Mesenteric fat pad (tissue), 1 donor: ENCODE data around the gene OLFM1. TPM values are rescaled to one million over a fixed set of nuclear protein-coding genes. Genes with fewer than 3 reads are reported as not detected.

Source experiments
- DNase-seq: peaks from one replicate; pipeline ENCODE4 v3.0.0-alpha.2; 2020; ENCODE audit warnings: low spot score
- long read RNA-seq: library from polyadenylated mRNA; unstranded; transcript quantifications from one replicate; pipeline ENCODE4 v2.0.0, GENCODE V29; 2020
- total RNA-seq: library from RNA; stranded (reverse); fragmentation: NEBNext Ultra II Directional; extraction: Animal tissue kit (Norgen Biotek cat#: 25700); gene quantifications from one replicate; pipeline ENCODE4 v1.2.1, GENCODE V29; 2021
- donor health status: DM: yes; HTN: yes; CAD: no.

The OLFM1 gene
- 22.6 TPM for total RNA-seq
- long read RNA-seq, transcript OLFM1-201 (6 exons, 2,591 nt): major isoform, 20 of 38 reads
- long read RNA-seq, transcript OLFM1-202 (4 exons, 1,014 nt): minor isoform, 10 of 38 reads
- long read RNA-seq, partial matches to known transcripts: 3 of 38 reads
- long read RNA-seq, other reads (novel, unspliced or antisense): 4 of 38 reads

DNA sequence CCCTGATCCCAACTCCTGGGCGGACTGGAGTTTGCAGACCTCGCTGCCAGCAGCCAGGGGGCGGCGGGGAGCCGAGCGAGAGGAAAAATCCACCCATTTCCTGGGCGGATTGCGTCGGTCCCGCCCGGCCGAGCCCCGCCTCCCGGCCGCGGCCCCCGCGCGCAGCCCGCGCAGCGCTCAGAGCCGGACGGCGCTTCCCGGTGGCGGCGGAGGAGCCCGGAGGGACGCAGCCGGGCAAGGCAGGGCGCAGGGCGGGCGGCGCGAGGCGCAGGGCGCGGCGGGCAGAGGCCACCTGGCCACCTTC is at the start of gene OLFM1:
OLFM1 (plus strand) TSS at position 180 of the 304 bp plus-strand sequence. CDS start 322 bp downstream, outside the sequence.
- DNase-seq: no peak

DNA sequence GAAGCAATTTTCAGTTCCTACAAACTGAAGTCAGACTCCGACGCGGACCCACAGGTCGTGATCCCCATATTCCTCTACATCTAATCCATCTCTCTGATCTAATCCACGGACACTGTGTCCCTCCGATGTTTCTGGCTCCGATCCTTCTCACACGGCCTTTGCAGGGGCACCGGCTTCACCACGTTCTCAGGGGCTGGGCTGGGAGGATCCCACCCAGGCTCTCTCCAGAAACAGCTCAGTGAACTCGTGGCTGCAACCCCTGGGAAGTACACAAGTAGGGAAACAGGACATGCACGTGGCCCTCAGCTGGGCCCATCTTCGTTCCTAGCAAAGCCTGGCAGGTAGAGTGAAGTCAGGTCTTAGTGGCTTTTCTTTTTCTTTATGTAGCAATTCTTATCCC is 49.1 kb upstream of the OLFM1 start:
- DNase-seq: peak; percentile 49

DNA sequence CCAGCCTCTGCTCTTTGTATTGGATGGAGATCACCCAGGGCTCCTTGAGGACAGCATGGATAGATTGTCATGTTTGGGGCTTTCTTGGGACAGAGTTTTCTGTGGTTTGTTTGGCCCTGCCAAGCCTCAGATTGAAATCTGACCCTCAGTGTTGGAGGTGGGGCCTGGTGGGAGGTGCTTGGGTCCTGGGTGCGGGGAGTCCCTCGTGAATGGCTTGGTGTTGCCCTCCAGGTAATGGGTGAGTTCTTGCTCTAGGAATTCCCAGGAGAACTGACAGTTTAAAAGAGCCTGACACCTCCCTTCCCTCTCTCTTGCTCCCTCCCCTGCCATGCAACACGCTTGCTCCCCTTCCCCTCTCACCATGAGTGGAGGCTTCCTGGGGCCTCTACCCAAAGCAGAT is 48.6 kb upstream of the OLFM1 start:
- DNase-seq: peak; percentile 14

DNA sequence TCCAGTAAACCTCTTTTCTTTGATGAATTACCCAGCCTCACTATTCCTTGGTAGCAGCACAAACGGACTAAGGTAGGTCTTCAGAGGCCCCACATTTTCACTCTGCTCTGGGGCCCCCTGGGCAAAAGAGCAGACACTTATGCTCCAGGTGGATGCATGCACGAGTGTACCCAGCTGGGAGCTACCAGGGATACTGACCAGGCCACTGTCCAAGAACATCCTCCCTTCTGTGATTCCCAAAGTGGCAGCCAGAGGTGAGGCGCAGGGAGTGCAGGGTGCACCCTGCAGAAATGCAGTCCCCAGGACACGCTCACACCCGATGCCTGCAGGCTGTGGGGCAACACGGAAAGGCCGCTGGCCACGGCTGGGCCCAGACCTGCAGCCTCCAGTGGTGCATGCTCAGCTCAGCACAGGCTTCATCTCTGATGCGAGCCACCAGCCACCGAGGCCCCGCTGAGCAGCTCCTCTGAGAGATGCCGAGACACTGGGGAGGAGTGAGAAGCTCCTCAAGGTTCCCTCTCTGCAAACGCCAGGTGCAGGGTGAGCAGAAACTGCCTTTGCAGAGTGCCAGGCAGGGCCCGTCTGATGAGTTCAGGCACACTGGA is 48.1 kb upstream of the OLFM1 start:
- peak; percentile 79 for DNase-seq

DNA sequence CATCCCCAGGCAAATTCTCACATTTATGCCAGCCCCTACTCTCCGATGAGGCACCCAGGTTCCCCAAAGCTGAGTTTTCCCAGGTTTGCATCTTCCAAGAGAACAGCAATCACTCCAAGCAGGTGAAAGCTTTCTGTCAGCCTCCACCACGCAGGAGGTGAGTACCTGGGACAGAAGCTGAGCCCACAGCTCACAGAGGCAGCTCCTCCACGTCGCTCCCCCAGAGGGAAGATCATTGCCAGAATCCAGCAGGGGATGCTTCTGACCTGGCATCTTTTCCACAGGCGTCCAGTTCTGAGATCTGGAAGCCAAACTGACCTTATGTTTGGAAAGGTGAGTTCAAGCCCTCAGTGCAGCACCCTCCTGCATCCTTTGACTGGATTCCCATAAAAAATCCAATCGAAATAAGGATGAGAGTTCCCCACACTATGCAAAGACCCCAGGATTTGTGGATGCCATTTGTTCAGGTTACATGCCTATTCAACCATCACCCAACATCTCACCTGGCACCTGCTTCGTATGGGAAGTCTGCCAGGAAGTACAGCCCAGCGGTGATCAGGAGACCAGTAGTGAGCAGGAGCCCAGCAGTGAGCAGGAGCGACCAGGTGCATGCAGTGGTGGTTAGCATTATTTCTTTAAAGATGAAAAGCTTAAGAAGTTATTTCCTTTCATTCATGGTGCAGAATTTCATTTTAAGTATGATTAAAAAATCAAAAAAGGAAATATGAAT is 47.4 kb upstream of the OLFM1 start:
- DNase-seq: no peak

DNA sequence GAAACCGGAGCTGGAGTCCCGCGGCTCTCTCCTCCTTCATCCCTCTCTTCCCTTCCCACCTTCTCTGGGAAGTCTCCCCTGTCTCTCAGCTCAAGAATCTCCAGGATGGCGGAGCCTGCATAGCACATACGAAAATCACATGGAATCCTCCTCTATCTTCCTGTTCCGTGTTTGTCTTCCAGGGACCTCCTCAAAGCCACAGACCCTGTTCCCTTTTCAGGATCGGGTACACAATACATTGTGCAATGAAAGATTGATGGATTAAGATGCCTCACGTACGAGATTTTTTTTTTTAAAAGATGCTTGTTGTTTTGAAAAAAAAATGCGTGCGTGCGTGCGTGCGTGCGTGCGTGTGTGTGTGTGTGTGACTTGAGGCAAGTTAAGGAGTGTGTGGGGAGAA is 46.6 kb upstream of the OLFM1 start:
- DNase-seq: no peak

DNA sequence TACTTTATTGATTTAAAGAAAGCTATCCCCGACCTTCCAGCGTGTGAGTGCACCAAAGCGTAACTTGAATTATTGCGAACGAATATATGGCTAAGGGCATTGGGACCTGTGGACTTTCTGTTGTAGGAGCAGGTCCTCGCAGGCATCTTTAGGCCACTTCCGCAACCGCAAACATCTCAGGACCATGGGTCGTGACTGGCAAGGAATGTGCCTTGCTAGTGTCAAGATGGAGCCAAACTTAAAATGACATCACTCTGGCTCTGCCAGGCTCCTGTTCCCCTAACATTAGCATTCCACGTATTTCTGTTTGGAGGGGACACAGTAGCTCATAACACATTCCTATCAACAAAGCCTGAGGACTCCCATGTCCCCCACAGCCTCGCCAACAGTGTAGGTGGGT is 44.1 kb upstream of the OLFM1 start:
- peak; percentile 72 for DNase-seq

DNA sequence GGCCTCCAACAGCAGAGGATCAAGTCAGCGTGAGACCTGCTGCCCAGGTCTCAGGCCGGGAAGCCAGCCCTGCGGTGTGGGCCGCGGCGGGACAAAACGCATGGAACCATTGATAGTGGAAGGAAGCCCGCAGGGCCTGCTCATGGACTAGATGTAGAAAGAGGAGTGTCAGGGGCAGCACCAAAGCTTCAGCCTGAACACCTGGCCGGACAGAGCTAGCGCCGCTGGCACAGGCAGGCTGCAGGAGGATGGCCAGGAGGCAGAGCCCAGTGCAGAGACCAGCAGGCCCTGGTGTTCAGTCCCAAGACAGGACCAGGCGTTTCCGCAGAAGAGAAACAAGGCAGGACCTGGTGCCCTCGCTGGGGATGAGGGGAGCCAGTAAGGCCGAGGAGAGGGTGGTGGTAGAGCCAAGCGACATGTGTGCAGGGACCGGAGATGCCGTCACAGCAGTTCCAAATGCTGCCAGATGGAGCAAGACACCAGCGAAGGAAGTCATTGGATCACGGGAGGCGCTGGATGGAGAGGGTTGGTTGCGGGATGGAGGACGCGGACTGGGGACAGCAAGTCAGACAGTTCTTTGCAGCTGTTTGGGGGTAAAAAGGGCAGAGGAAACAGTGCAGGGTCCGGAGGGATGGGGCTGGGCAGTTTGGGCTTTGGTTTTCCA is 42.1 kb upstream of the OLFM1 start:
- peak; percentile 68 for DNase-seq

DNA sequence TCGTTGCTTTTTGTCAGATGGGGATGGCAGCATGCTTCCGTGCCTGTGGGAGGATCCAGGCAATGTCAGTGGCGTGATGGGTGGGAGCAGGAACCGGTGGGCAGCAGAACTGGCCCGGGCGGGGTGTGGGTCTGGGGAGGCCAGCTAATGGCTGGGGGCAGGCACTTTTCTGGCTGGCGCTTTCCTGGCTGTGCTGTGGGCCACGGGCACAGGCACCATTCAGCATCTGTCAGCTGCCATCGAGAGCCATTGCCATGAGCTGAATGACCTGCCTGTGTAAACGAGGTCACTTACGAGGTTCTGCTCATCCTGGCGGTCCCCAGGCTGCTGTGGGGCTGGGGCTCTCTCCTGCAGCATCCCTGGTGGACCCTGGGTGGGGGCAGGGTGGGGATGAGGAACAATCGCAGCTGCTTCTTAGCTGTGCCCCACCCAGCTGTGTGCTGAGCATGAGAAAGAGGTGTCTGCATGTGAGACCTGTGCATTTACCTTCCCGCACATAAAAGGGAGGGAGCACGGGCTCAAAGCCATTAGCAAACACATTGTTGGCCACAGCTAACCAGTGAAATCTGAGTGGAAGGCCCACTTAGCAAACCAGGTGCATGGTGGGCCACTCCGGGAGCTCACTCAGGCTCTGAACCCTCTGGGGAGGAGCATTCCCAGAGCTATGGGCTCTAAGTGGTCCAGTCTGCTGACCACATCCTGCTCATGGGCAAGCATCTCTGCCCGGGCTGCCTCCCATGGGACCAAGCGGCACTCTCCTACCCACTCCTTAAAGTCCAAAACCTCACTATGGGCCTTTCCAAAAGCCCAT is 41.3 kb upstream of the OLFM1 start:
- DNase-seq: peak; percentile 83

DNA sequence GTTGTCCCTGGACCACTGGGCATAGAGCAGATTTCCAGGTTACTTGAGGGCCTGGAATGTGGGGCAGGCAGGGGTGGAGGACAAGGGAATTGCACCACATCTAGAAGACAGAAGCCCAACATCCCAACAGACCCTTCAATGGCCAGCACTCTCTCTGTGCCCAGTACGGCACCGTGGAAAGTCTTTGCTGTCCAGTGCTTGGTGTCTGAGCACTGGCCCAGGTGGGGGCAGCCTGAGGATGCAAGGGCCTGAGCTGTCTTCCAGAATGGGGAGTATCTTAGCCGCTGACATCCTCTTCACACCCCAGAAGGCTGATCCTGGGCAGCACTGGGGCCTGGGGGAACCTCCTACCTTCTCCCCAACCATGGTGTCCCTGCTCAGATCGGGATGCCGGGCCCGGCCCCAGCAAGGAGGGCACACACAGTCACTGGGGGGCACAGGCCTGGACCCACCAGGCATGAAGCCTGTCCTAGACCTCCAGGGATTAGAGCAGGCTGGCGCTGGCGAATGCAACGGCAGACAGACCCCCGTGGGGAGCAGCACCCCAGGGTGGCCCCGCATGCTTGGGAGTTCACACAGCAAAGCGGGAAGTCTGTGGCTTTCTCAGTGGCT is 40.6 kb upstream of the OLFM1 start:
- peak; percentile 84 for DNase-seq

DNA sequence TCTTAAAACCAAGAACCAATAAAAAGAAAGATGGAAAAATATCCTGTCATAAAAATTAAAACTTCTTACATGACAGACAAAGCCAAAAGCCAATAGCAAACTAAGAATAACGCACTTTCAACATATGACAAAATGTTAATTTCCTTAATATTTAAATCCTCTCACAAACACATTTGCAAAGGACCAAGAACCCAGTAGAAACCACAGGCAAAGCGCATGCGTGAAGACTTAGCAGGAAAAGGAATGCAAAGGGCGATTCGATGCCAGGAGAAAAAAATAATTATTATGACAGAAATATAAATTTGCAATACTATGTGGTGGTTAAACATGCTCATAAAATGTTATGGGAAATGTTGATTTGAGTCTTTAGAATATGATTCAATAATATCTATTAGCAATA is 39.9 kb upstream of the OLFM1 start:
- DNase-seq: no peak

DNA sequence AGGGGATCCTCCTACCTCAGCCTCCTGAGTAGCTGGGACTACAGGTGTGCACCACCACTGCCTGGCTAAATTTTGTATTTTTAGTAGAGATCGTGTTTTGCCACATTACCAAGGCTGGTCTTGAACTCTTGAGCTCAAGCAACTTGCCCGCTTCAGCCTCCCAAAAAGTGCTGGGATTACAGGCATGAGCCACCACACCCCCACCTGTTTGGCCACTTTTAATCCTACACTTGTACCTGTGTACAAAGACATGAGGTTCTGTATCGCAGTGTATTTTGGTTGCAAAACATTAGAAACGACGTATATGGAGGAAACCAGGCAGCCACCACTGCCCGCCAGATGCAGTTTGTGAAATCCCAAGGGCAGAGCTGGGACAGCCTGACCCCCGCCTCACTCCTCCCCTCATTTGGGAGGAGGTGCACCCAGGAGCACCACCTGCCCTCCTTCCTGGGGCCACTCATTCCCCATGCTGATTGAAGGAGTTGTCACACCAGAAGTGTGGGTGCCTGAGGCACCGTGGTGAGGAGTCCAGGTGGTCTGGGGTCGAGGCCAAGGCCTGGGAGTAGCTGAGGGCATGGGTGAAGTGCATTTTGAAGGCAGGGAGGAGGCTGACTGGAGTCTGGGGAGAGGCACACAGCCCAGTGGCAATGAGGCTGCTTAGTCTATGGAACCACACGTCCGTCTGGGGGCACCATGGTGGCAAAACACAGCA is 39.3 kb upstream of the OLFM1 start:
- DNase-seq: peak; percentile 74

DNA sequence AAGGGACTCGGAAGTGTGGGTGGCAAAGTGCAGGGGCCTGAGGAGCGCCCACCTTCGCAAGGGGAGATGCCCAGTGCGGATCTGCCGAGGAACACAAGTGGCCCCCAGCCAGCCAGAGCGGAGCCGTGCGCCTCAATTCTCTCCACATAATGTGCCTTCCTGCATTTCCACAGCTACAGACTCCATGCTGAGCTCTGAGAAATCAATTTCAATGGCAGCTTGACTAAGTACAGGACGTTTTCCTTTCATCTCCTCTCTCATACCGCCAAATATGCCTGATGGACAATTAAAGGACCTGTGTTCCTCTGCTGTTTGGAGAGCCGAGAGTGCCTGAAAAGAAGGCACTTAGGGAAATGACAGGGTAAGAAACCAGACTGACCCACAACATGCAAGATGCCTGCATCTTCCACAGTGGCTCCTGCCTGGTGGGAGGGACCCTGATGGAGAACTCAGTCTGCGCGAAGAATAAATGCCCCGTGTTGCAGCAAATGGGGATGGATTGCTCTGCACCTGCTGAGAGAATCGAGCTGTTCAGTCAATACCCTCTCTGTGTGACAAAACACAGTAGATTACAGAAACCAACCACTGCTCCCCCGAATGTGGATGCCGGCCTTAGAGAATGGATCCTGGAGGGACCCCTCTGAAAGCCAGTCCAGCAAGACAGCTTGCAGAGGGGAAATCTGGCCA is 38.6 kb upstream of the OLFM1 start:
- DNase-seq: peak; percentile 43

DNA sequence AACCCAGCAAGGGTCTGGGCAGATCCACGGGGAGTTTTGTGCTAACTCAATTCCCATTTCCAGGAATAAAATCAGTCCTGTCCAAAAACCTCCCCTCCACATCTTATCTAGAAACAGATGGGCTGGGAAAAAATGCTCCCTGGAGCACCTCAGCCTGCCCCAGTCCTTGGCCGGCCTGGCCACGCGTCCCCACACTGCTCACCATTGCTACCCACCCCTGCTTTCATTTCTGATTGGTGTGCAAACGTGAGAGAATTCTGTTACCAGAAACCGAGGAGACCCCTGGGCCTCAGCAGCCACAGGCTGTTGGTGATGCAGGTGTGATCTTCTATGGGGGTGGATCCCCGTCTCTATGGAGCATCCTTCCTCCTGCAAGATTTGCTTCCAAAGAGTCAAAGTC is 38.0 kb upstream of the OLFM1 start:
- DNase-seq: peak; percentile 53

DNA sequence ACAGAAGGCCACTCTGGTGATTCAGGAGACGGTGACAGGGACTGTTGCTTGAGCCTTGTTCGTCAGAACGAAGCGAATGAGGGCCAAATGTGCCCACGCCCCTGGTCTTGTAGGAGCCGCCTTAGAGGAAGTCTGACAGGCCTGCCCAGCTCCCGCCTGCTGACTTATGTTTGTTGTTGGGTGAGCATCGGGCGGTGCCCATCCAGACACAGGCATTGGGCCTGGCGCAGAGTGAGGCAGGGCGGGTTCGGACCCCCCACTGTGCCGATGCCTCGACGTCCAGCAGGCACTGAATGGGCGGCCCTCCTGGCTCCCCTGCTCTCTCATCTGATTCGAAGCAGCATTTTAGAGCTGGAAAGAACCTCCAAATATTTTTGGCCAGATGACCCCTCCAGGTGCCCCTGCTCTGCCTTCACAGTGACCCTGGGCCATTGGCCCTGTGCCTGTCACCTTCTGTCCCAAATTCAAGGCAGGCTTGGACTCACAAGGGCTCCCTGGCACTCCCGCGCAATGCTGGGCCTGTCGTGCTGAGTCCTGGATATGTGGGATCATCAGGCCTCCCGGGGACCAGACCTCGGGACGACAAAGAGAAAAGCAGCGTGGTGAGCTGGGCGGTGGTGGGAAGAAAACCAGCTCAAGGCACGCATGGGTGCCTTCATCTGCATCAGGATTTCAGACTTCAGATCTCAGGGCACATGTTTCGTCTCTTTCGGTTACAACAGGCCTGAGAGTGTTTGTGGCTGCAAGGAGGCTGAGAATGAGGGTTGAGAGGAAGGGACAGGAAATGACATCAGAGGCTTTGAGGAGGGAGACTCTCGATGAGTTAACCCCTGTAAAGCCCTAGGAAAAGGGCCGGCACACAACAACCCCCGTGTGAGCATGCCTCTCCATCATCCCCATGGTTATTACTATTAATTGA is 37.1 kb upstream of the OLFM1 start:
- DNase-seq: peak; percentile 69

DNA sequence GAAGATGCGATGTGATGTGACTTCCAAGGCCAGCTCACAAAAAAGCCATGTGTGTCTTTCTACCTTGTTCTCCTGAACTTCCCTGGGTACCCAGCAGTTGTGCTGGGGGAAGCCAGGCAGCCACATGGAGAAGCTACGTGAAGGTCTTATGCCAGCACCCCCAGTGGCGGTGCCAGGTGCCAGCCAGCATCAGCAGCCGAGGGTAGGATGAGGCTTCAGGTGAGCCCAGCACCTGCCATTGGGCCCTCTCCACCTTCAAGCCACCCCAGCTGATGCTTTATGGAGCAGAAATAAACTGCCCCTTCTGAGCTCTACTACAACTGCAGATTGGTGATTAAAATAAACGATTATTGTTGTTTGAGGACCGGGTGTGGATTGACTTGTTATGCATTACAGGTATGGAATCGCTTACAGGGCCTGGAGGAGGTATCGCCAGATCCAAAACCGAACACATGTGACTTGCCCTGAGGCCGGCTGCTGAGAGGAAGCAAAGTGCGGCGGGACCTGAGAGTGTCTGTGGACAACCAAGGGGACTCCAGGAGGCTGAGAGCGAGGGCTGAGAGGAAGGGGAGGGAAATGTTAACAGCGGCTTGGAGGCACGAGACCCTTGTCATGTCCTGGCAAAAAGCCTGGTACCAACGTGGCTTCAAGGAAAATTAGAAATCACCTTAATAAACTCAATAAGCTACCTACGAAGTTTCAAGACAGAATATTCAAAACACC is 36.0 kb upstream of the OLFM1 start:
- peak; percentile 77 for DNase-seq

DNA sequence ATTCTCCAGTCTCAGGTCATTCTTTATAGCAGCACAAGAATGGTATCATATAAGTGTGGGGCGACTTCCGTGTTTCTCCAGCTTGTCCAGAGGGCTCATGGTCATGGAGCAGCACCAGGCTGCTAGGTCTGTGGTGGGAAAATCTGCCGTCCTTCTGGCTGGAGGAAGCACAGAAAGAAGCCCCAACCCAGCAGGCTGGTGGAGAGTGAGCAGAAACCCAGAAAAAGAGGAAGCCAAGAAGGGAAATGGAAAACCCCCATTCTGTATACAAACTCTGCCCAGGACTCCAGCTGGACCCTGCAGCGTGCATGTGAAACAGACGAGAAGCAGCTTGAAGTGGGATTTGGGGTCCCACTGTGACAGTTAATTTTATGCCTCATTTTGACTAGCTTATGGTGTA is 34.3 kb upstream of the OLFM1 start:
- DNase-seq: no peak

DNA sequence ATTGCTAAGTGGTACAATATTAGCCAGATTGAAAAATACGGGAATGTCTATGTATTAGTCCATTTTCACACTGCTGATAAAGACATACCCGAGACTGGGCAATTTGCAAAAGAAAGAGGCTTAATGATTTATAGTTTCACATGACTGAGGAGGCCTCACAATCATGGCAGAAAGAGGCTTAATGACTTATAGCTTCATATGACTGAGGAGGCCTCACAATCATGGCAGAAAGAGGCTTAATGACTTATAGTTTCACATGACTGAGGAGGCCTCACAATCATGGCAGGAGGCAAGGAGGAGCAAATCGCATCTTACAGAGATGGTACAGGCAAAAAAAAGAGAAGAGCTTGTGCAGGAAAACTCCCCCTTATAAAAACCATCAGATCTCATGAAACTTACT is 32.3 kb upstream of the OLFM1 start:
- DNase-seq: no peak
